HepG2 (cell line): ENCODE data around the gene TNFRSF6B. TPM values are rescaled to one million over a fixed set of nuclear protein-coding genes. Genes with fewer than 3 reads are reported as not detected.

Source experiments
- BATF2 ChIP-seq: sonication (generic); formaldehyde crosslinking; IDR thresholded peaks from 2 replicates; pipeline ENCODE4 v1.8.0; 2022; ENCODE audit warnings: mild to moderate bottlenecking, missing genetic modification reagents, moderate library complexity
- IKZF1 ChIP-seq: fragments of 450-650 bp; IDR thresholded peaks from 2 replicates; pipeline ENCODE4 v1.7.1; 2016
- KLF15 ChIP-seq: sonication (generic); formaldehyde crosslinking; IDR thresholded peaks from 2 replicates; pipeline ENCODE4 v1.8.1; 2023; ENCODE audit warnings: borderline replicate concordance, mild to moderate bottlenecking, inconsistent platforms, missing genetic modification reagents, mixed read lengths
- MTF2 ChIP-seq: sonication (generic); formaldehyde crosslinking; IDR thresholded peaks from 2 replicates; pipeline ENCODE4 v1.5.0; 2020; ENCODE audit warnings: missing genetic modification reagents, borderline replicate concordance
- POLR2AphosphoS5 ChIP-seq: IDR thresholded peaks from 2 replicates; pipeline ENCODE4 v1.6.1; 2012; ENCODE audit warnings: low read depth, low read length
- STAG1 ChIP-seq: sonication (generic); formaldehyde crosslinking; IDR thresholded peaks from 2 replicates; pipeline ENCODE4 v1.4.0; 2020; ENCODE audit warnings: missing genetic modification reagents
- ZBTB40 ChIP-seq, 2 experiments: fragments of 450-650 bp in 1 of 2; sonication (generic) in 1 of 2; formaldehyde crosslinking in 1 of 2; IDR thresholded peaks; 2 replicates each; pipeline versions ENCODE4 v1.6.1 to v1.8.0; 2016 to 2022; ENCODE audit warnings: antibody characterized with exemption in 1 of 2, mild to moderate bottlenecking in 1 of 2, missing genetic modification reagents in 1 of 2
- ZMYM2 ChIP-seq: sonication (generic); formaldehyde crosslinking; IDR thresholded peaks from 2 replicates; pipeline ENCODE4 v1.8.0; 2022; ENCODE audit warnings: mild to moderate bottlenecking, missing genetic modification reagents
- ZNF280B ChIP-seq: sonication (generic); formaldehyde crosslinking; IDR thresholded peaks from 2 replicates; pipeline ENCODE4 v1.5.0; 2020; ENCODE audit warnings: missing genetic modification reagents, mild to moderate bottlenecking, borderline replicate concordance
- ZNF350 ChIP-seq: sonication (generic); formaldehyde crosslinking; IDR thresholded peaks from 2 replicates; pipeline ENCODE4 v1.4.0; 2020; ENCODE audit warnings: mild to moderate bottlenecking, low read depth, missing genetic modification reagents, borderline replicate concordance
- ZNF883 ChIP-seq: sonication (generic); formaldehyde crosslinking; IDR thresholded peaks from 2 replicates; pipeline ENCODE4 v1.5.1; 2020; ENCODE audit warnings: mild to moderate bottlenecking, missing genetic modification reagents; ENCODE audit errors: not compliant biosample characterization
- polyA plus RNA-seq, 8 experiments: library from polyadenylated mRNA; depleted of rRNA in 3 of 8; stranded (reverse) in 7 of 8; unstranded in 1 of 8; fragments of >200 nt; fragmentation: Illumina TruSeq in 4 of 8; extraction: Trizol in 4 of 8; gene quantifications; 2 replicates each; pipeline versions ENCODE4 v1.2.1 to v1.2.3, GENCODE V29; 2011 to 2016; ENCODE audit warnings: low read depth in 4 of 8, missing spikeins in 1 of 8, mixed read lengths in 1 of 8; ENCODE audit not compliant: insufficient read depth in 1 of 8
- total RNA-seq, 5 experiments: library from RNA; depleted of rRNA; stranded (reverse); fragments of >200 nt; fragmentation: Illumina TruSeq; extraction: Trizol; gene quantifications; 2 replicates each; pipeline ENCODE4 v1.2.3, GENCODE V29; 2016; ENCODE audit warnings: low read depth in 1 of 5
- TF ChIP-seq, protein P1 (sequence below): sonication (generic); formaldehyde crosslinking; IDR thresholded peaks from 2 replicates; pipeline ENCODE4 v1.4.0; 2020; ENCODE audit warnings: missing genetic modification reagents

Gene TNFRSF6B
- total and polyA plus RNA-seq, 2 of the 13 experiments (the other 11 are each of a cell fraction or from before 2014, with no cell fraction given): 0.24 TPM; not detected in 1

- TF ChIP-seq ZBTB40 (IDR thresholded peaks at IDR 0.05) (no peak), ZBTB40 (CRISPR knock-in tag; IDR thresholded peaks at IDR 0.05) (no peak), ZNF280B (CRISPR knock-in tag) (peak; percentile 88), ZNF883 (CRISPR knock-in tag) (no peak), STAG1 (CRISPR knock-in tag) (no peak; the same call in 1 of the 2 replicates), BATF2 (no peak), KLF15 (CRISPR knock-in tag) (peak; percentile 76; the same call in 1 of the 2 replicates), ZMYM2 (no peak), IKZF1 (no peak), MTF2 (no peak), POLR2AphosphoS5 (no peak), ZNF350 (CRISPR knock-in tag) (0 out of 2 replicates have a peak, but pooled peaks have one; percentile 6)
- TF ChIP-seq, protein P1, sequence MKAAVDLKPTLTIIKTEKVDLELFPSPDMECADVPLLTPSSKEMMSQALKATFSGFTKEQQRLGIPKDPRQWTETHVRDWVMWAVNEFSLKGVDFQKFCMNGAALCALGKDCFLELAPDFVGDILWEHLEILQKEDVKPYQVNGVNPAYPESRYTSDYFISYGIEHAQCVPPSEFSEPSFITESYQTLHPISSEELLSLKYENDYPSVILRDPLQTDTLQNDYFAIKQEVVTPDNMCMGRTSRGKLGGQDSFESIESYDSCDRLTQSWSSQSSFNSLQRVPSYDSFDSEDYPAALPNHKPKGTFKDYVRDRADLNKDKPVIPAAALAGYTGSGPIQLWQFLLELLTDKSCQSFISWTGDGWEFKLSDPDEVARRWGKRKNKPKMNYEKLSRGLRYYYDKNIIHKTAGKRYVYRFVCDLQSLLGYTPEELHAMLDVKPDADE (CRISPR knock-in tag): 0 out of 2 replicates have a peak, but pooled peaks have one; percentile 51
Observed at GRCh38 chr20:63708301-63709148, 12.1 kb downstream of the TNFRSF6B start (continued).
